Tibial artery (tissue), 4 donors: Measurements from ENCODE around the gene CAMTA1.

Source experiments
- DNase-seq, 2 donors: peaks; one replicate each; pipeline ENCODE4 v3.0.0-alpha.2; 2019
- H3K27ac ChIP-seq, 2 donors: fragments of 200-600 bp; sonication (generic) in 1 of 2; 1 replicate in 1 of 2; 2 replicates in 1 of 2; pipeline ENCODE4 v1.5.1; 2018 to 2019; ENCODE audit warnings: mild to moderate bottlenecking in 1 of 2
- H3K27me3 ChIP-seq, 2 donors: fragments of 200-600 bp; sonication (generic) in 1 of 2; one replicate each; pipeline versions ENCODE4 v1.5.1 to v1.6.0; 2016 to 2019
- H3K36me3 ChIP-seq, 3 donors: fragments of 200-600 bp; sonication (generic) in 2 of 3; one replicate each; pipeline ENCODE4 v1.5.1; 2016 to 2019; ENCODE audit warnings: mild to moderate bottlenecking in 2 of 3
- H3K4me1 ChIP-seq, 4 donors: fragments of 200-600 bp; sonication (generic) in 2 of 4; 1 replicate in 3 of 4; 2 replicates in 1 of 4; pipeline ENCODE4 v1.5.1; 2016 to 2019
- H3K4me3 ChIP-seq, 2 donors: fragments of 200-600 bp; sonication (generic) in 1 of 2; 1 replicate in 1 of 2; 2 replicates in 1 of 2; pipeline ENCODE4 v1.5.1; 2018 to 2019; ENCODE audit warnings: mild to moderate bottlenecking in 2 of 2
- H3K9me3 ChIP-seq, 3 donors: fragments of 200-600 bp; sonication (generic) in 1 of 3; one replicate each; pipeline ENCODE4 v1.5.1; 2016 to 2019
- CTCF ChIP-seq, 2 experiments: fragments of 200-600 bp in 1 of 2; fragments of 450-650 bp in 1 of 2; IDR thresholded peaks; one replicate each; pipeline ENCODE4 v1.5.1; 2017 to 2019; ENCODE audit warnings: antibody characterized with exemption in 2 of 2, mild to moderate bottlenecking in 1 of 2, moderate library complexity in 1 of 2
- intact Hi-C: fragments of 100-400 bp; cut with DNase I; formaldehyde crosslinking; loops from one replicate; pipeline ENCODE4 v1.15.0; 2023; ENCODE audit warnings: low total_unique reads

The CAMTA1 gene

GRCh38 chr1:7218210-7218832 lies 433.1 kb downstream of the CAMTA1 start:
- H3K4me3 ChIP-seq, result no peak overlapping the region
- intact Hi-C loops, result no loop called here
- no peak for DNase-seq
- no peaks in the 10 kb centered on the region for H3K9me3 ChIP-seq
- H3K4me1 ChIP-seq, result no peaks in the 10 kb centered on the region
- no peaks in the 10 kb centered on the region for H3K36me3 ChIP-seq
- H3K27ac ChIP-seq, result no peak overlapping the region
- peak; percentile 52 to 61 for TF ChIP-seq CTCF (IDR thresholded peaks at IDR 0.05)
- peaks cover 0 to 6% of the 10 kb centered on the region in 2 donors for H3K27me3 ChIP-seq

- H3K9me3 ChIP-seq, result no peaks in the 10 kb centered on the region
- no peaks in the 10 kb centered on the region for H3K4me1 ChIP-seq
- no peak for DNase-seq
- H3K27me3 ChIP-seq, result peaks cover 0 to 6% of the 10 kb centered on the region in 2 donors
- H3K36me3 ChIP-seq, result no peaks in the 10 kb centered on the region
- TF ChIP-seq CTCF (IDR thresholded peaks at IDR 0.05), result no peak
- intact Hi-C loops, result no loop called here
- H3K4me3 ChIP-seq, result no peak overlapping the region
- H3K27ac ChIP-seq, result no peak overlapping the region
Measured at GRCh38 chr1:7219031-7219430, 433.8 kb downstream of the CAMTA1 start.

GRCh38 chr1:7220007-7220406 lies 434.8 kb downstream of the CAMTA1 start:
- Histone ChIP-seq H3K27me3 (peaks cover 0 to 4% of the 10 kb centered on the region in 2 donors), H3K9me3 (no peaks in the 10 kb centered on the region), H3K4me3 (no peak overlapping the region), H3K4me1 (no peaks in the 10 kb centered on the region), H3K36me3 (no peaks in the 10 kb centered on the region), H3K27ac (no peak overlapping the region)
- no peak for DNase-seq
- TF ChIP-seq CTCF (IDR thresholded peaks at IDR 0.05), result no peak
- intact Hi-C loops, result no loop called here

GRCh38 chr1:7220712-7221252 lies 435.5 kb downstream of the CAMTA1 start:
- DNase-seq, result no peak
- Histone ChIP-seq H3K4me1 (no peaks in the 10 kb centered on the region), H3K9me3 (no peaks in the 10 kb centered on the region), H3K36me3 (no peaks in the 10 kb centered on the region), H3K27me3 (peaks cover 0 to 4% of the 10 kb centered on the region in 2 donors), H3K27ac (no peak overlapping the region), H3K4me3 (no peak overlapping the region)
- intact Hi-C loops, result no loop called here
- no peak for TF ChIP-seq CTCF (IDR thresholded peaks at IDR 0.05)

- Histone ChIP-seq H3K4me3 (no peak overlapping the region), H3K36me3 (no peaks in the 10 kb centered on the region), H3K27ac (no peak overlapping the region), H3K4me1 (no peaks in the 10 kb centered on the region), H3K27me3 (peaks cover 0 to 7% of the 10 kb centered on the region in 2 donors), H3K9me3 (no peaks in the 10 kb centered on the region)
- TF ChIP-seq CTCF (IDR thresholded peaks at IDR 0.05), result no peak
- intact Hi-C loops, result no loop called here
- no peak for DNase-seq
Measured at GRCh38 chr1:7221826-7222694, 436.8 kb downstream of the CAMTA1 start.
